HG03280 (cell line): ENCODE results near the gene DEDD.
"Not testable (repeated sequence)": the region's sequence is repeated elsewhere in the genome, so short reads cannot be mapped to it uniquely, and the experiment has no call there.

Experiments used
- ATAC-seq: cut with Tn5 transposase; IDR thresholded peaks from one replicate; pipeline ENCODE4 v1.9.1; 2021; ENCODE audit warnings: mild to moderate bottlenecking, moderate library complexity; ENCODE audit not compliant: unreplicated experiment

The DEDD gene

GRCh38 chr1:161128591-161129420 is 3.7 kb downstream of the DEDD start:
- no peak for ATAC-seq

- no peak for ATAC-seq
Observed at GRCh38 chr1:161127649-161128048, 4.8 kb downstream of the DEDD start.

GRCh38 chr1:161122967-161123366 is 9.5 kb downstream of the DEDD start:
- no peak for ATAC-seq

- no peak for ATAC-seq
Observed at GRCh38 chr1:161121834-161122233, 10.6 kb downstream of the DEDD start.

GRCh38 chr1:161121042-161121650 is 11.3 kb downstream of the DEDD start:
- ATAC-seq = no peak

GRCh38 chr1:161119092-161119903 is 13.2 kb downstream of the DEDD start:
- no peak for ATAC-seq

- ATAC-seq = peak; percentile 83
Observed at GRCh38 chr1:161117759-161118581, 14.5 kb downstream of the DEDD start, which contains the start of the genes NIT1 and PFDN2. Gene NIT1, plus strand, starts transcription at chr1:161118105. Its CDS starts 72 bp downstream, at chr1:161118177. Gene PFDN2, minus strand, starts transcription at chr1:161118037. Its CDS starts 11 bp downstream, at chr1:161118026.

- ATAC-seq = not testable (repeated sequence)
Observed at GRCh38 chr1:161115961-161116360, 16.5 kb downstream of the DEDD start.

GRCh38 chr1:161115132-161115711 is 17.2 kb downstream of the DEDD start:
- ATAC-seq = no peak

GRCh38 chr1:161114556-161114955 is 17.9 kb downstream of the DEDD start:
- no peak for ATAC-seq

GRCh38 chr1:161113915-161114314 is 18.6 kb downstream of the DEDD start:
- ATAC-seq = no peak

GRCh38 chr1:161111527-161111926 is 20.9 kb downstream of the DEDD start:
- no peak for ATAC-seq

- no peak for ATAC-seq
Observed at GRCh38 chr1:161111117-161111516, 21.4 kb downstream of the DEDD start.

- ATAC-seq = no peak
Observed at GRCh38 chr1:161106431-161106830, 26.0 kb downstream of the DEDD start.

GRCh38 chr1:161100556-161100955 is 31.9 kb downstream of the DEDD start:
- ATAC-seq = no peak

GRCh38 chr1:161099090-161099802 is 33.2 kb downstream of the DEDD start:
- ATAC-seq = no peak

GRCh38 chr1:161098210-161099068 is 34.0 kb downstream of the DEDD start, which contains the start of gene KLHDC9:
Gene KLHDC9, plus strand, starts transcription at chr1:161098361. Its CDS starts 175 bp downstream, at chr1:161098536.
- peak; percentile 77 for ATAC-seq

- ATAC-seq = no peak
Observed at GRCh38 chr1:161096530-161096929, 35.9 kb downstream of the DEDD start.
